RWPE2 (cell line): ENCODE results near the gene PCYT2.

Experiments used
- ATAC-seq: fragments of 200-7000 bp; cut with Tn5 transposase; 3 replicates; pipeline ENCODE4 v1.9.1; 2021; ENCODE audit warnings: low read depth
- DNase-seq: peaks from one replicate; pipeline ENCODE4 v3.0.0-alpha.2; 2020; ENCODE audit warnings: low spot score
- H3K27ac ChIP-seq: fragments of 450-650 bp; 2 replicates; pipeline ENCODE4 v1.5.1; 2017; ENCODE audit warnings: mild to moderate bottlenecking; ENCODE audit not compliant: poor library complexity, severe bottlenecking
- H3K27me3 ChIP-seq: fragments of 250-450 bp; sonication (Bioruptor Pico); 2 replicates; pipeline ENCODE4 v1.5.1; 2021; ENCODE audit warnings: mild to moderate bottlenecking, moderate library complexity; ENCODE audit not compliant: insufficient read depth, poor library complexity, severe bottlenecking
- H3K36me3 ChIP-seq: fragments of 250-450 bp; sonication (Bioruptor Pico); 2 replicates; pipeline ENCODE4 v1.5.1; 2020; ENCODE audit warnings: low read depth, mild to moderate bottlenecking, moderate library complexity
- H3K4me1 ChIP-seq: fragments of 250-450 bp; sonication (Bioruptor Pico); 2 replicates; pipeline ENCODE4 v1.5.1; 2021; ENCODE audit warnings: mild to moderate bottlenecking, moderate library complexity; ENCODE audit not compliant: insufficient read depth, poor library complexity, severe bottlenecking
- H3K4me3 ChIP-seq: fragments of 250-450 bp; sonication (Bioruptor Pico); 2 replicates; pipeline ENCODE4 v1.5.1; 2021; ENCODE audit warnings: mild to moderate bottlenecking, moderate library complexity; ENCODE audit not compliant: severe bottlenecking
- H3K9me3 ChIP-seq: fragments of 250-450 bp; sonication (Bioruptor Pico); 2 replicates; pipeline ENCODE4 v1.5.1; 2021; ENCODE audit warnings: mild to moderate bottlenecking, moderate library complexity; ENCODE audit not compliant: severe bottlenecking
- CTCF ChIP-seq: fragments of 450-650 bp; IDR thresholded peaks from one replicate; pipeline ENCODE4 v1.5.1; 2017; ENCODE audit warnings: mild to moderate bottlenecking, moderate library complexity; ENCODE audit not compliant: poor library complexity, severe bottlenecking

The PCYT2 gene

GRCh38 chr17:81877569-81877968 is 33.6 kb downstream of the PCYT2 start:
- Histone ChIP-seq H3K27ac (no peak overlapping the region), H3K4me1 (peaks cover 4% of the 10 kb centered on the region), H3K27me3 (no peaks in the 10 kb centered on the region), H3K36me3 (peaks cover 51% of the 10 kb centered on the region), H3K4me3 (no peak overlapping the region), H3K9me3 (no peaks in the 10 kb centered on the region)
- DNase-seq (no peak), ATAC-seq (no peak)
- no peak for TF ChIP-seq CTCF

GRCh38 chr17:81871387-81872230 is 39.6 kb downstream of the PCYT2 start:
- Histone ChIP-seq H3K9me3 (no peaks in the 10 kb centered on the region), H3K36me3 (peaks cover 28% of the 10 kb centered on the region), H3K4me1 (peaks cover 31% of the 10 kb centered on the region), H3K27me3 (no peaks in the 10 kb centered on the region), H3K27ac (peak overlapping the region; percentile 98), H3K4me3 (peak overlapping the region; percentile 82)
- ATAC-seq (no peak), DNase-seq (peak; percentile 73)
- TF ChIP-seq CTCF = peak; percentile 29

GRCh38 chr17:81870981-81871386 is 40.2 kb downstream of the PCYT2 start, which contains the start of gene ARHGDIA:
Gene ARHGDIA, minus strand, starts transcription at chr17:81871337. Its CDS starts 1,407 bp downstream, at chr17:81869930.
- ATAC-seq (no peak), DNase-seq (peak; percentile 96)
- Histone ChIP-seq H3K27me3 (no peaks in the 10 kb centered on the region), H3K27ac (peak within 1 kb of the TSS; percentile 98), H3K4me1 (peaks cover 31% of the 10 kb centered on the region), H3K9me3 (no peaks in the 10 kb centered on the region), H3K4me3 (peak within 1 kb of the TSS; percentile 82), H3K36me3 (peaks cover 34% of the 10 kb centered on the region)
- TF ChIP-seq CTCF = no peak

- Histone ChIP-seq H3K9me3 (no peaks in the 10 kb centered on the region), H3K27ac (peak overlapping the region; percentile 98), H3K4me1 (peaks cover 31% of the 10 kb centered on the region), H3K27me3 (no peaks in the 10 kb centered on the region), H3K36me3 (peaks cover 40% of the 10 kb centered on the region), H3K4me3 (peak overlapping the region; percentile 82)
- no peak for TF ChIP-seq CTCF
- ATAC-seq = no peak
- no peak for DNase-seq
Observed at GRCh38 chr17:81870131-81870980, 40.8 kb downstream of the PCYT2 start.
